Stimulated activated CD8-positive, alpha-beta memory T cell treated with anti-CD3 and anti-CD28 coated beads, Interleukin-15, amount 100 ng/mL, for 24 hours (primary cell): ENCODE data around the gene ACVR1.
"Not testable (repeated sequence)": the region's sequence is repeated elsewhere in the genome, so short reads cannot be mapped to it uniquely, and the experiment has no call there.

Experiments used
- DNase-seq: peaks from one replicate; pipeline ENCODE4 v3.0.0-alpha.2; 2020; ENCODE audit warnings: low read depth

The ACVR1 gene

GRCh38 chr2:157849591-157849990 is 26.5 kb downstream of the ACVR1 start:
- no peak for DNase-seq

GRCh38 chr2:157848213-157848612 is 27.9 kb downstream of the ACVR1 start:
- no peak for DNase-seq

- no peak for DNase-seq
Measured at GRCh38 chr2:157845081-157845480, 31.0 kb downstream of the ACVR1 start.

DNA sequence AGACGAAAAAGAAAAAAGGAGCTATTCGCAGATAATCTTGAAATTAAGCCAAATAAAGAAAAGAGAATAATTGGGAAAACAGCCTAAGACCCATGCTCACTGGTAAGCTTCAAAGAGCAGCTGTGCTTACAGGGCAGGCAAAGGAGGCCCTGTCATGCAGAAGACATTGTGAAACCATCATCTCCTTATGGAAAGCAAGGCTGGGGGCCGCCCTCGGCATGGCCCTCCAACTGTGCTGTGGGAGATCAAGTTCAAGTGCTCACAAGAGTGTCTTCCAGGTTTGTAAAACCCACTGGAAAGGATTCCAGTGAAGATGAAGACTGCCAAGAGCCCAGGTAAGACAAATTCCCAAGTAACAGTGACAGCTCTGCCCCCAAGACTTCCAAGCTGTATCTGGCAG is 32.2 kb downstream of the ACVR1 start:
- DNase-seq = no peak

GRCh38 chr2:157843081-157843480 is 33.0 kb downstream of the ACVR1 start:
- DNase-seq = no peak

- no peak for DNase-seq
Measured at GRCh38 chr2:157842106-157842879, 33.8 kb downstream of the ACVR1 start.

DNA sequence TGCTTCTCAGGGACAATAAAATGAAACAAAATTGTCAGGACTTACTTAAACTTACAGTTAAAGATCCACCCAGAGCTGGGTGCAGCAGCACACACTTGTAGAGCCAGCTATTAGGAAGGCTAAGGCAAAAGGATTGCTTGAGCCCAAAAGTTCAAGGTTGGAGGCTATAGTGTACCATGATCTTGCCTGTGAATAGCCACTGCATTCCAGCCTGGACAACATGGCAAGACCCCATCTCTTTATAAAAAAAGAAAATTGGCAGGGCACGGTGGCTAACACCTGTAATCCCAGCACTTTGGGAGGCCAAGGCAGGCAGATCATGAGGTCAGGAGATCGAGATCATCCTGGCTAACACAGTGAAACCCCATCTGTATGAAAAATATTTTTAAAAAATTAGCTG is 34.6 kb downstream of the ACVR1 start:
- DNase-seq = no peak

- DNase-seq = no peak
Measured at GRCh38 chr2:157840568-157841156, 35.5 kb downstream of the ACVR1 start.

GRCh38 chr2:157839822-157840221 is 36.3 kb downstream of the ACVR1 start:
- no peak for DNase-seq

DNA sequence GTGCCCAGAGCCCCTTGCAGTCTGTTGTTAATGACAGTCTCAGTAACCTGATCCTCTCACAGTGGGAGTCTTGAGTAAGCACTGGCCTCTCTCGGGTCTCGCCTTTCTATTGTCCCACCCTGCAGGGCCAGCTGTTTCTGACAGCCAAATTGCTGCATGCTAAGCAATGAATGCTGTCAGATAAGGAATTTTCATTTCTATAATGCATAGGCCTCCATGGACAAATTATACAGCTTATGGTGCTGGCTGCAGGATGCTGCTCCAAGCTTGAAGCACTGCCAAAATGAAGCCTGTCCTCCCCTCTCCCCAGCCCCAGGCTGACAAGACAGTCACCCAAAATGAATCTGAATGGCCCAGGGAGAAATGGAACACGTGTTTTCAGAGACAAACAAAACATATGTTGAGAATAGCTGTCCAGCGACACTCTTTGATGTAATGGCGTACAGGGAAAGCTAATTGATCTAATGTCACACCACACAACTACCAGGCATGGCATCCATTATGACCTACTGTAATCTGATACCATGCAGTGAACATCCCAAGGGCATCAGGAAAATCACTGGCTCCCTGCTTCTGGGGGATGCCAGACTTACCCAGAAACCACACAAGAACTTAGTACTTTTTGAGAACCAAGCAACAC is 36.8 kb downstream of the ACVR1 start:
- no peak for DNase-seq

DNA sequence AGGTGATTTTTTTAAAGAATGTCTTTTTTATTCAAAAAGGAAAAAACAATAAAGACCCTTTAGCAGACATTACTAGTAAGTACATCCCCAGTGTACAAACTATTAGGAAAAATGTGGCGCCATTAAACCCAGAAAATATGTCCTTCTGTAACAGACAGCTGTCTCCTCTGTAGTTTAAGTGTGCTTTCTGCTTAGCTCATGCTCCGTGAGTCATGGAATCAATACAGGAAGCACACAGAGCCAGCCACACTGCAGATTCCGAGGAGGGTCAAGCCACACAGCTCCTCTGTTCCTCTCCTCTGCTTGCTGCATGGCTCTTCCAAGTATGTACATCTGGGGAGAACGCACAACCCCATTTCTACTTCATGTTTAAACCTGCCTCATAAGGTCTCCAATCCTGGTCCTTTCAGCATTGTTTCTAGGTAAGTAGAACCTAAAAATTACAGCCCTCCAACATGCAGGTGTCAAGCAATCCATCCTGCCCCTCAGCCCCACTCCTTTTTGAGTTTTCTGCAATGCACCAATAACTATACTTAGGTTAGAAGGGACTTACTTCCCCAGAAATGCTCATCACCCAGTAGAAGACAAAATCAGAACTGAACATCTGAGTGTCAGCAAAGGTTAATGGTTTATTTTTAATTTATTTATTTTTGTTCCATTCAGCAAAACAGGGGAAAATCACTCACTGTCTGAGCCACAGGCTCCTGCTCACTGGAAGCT is 37.5 kb downstream of the ACVR1 start:
- no peak for DNase-seq

DNA sequence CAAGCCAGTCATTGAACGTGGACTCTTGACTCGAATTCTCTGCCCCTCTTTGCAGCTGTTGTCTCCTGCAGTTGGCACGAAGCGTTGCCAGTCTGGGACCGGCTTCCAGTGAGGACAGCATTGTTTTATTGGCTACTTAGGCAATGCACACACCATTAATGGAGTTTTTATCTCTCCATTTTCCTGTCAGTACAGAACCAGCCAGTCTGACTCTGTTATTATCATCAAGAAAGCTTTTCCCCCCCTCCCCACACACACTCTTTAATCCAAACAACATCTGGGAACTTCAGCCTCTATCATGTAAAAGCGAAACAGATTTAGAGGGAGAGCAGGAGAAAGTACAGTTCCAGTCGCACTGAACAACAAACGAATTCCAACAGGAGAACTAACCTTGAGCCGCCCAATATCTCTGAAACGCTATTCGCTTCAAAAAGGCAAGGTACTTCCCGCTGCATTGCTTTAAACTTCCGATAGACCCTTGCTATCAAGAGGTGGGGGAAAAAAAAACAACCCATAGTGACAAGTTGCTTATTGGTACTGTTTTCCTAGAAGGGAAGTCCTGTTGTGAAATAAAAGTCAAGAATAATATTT is 38.2 kb downstream of the ACVR1 start:
- no peak for DNase-seq

GRCh38 chr2:157836531-157836930 is 39.6 kb downstream of the ACVR1 start:
- no peak for DNase-seq

GRCh38 chr2:157835425-157835824 is 40.7 kb downstream of the ACVR1 start:
- DNase-seq = no peak

GRCh38 chr2:157835006-157835405 is 41.1 kb downstream of the ACVR1 start:
- DNase-seq = no peak

- DNase-seq = no peak
Measured at GRCh38 chr2:157833721-157834120, 42.4 kb downstream of the ACVR1 start.

- no peak for DNase-seq
Measured at GRCh38 chr2:157831573-157832315, 44.4 kb downstream of the ACVR1 start.

- DNase-seq = no peak
Measured at GRCh38 chr2:157830696-157831570, 45.2 kb downstream of the ACVR1 start.

GRCh38 chr2:157830266-157830665 is 45.9 kb downstream of the ACVR1 start:
- DNase-seq = no peak

DNA sequence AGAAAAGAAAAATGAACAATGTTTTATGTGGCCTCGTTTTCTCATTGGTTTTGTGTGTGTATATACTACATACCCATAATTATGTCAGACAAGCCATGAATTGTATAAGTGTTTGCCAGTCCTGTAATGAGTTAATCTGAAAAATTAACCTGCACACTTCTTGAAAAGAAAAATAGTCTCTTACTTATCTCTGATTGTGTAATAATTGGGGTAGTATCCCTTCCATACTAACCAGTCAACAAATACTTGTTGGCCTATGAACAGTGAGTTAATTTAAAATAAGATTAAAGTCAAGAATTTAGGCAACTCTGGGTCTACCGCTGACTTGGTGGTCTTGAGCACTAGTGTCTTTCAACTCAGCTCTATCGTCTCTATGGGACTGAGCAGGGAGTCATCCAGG is 48.8 kb downstream of the ACVR1 start:
- DNase-seq = no peak

DNA sequence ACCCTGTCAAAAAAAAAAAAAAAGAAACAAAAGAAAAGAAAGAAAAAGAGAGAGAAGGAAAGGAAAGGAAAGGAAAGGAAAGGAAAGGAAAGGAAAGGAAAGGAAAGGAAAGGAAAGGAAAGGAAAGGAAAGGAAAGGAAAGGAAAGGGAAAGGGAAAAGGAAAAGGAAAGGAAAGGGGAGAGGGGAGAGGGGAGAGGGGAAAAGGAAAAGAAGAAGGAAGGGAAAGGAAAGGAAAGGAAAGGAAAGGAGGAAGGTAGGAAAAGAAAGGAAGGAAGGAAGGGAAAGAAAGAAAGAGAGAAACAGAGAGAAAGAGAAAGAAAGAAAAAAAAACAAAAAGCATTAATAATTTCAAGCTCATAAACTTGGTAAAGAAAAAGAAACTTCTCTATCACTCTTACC is 49.5 kb downstream of the ACVR1 start:
- not testable (repeated sequence) for DNase-seq
